Measurements from ENCODE around the gene CREM. TPM values are rescaled to one million over a fixed set of nuclear protein-coding genes. Genes with fewer than 3 reads are reported as not detected.

Gene CREM
- total and polyA plus RNA-seq, 2 of the 8 experiments (the other 6 are each of a cell fraction or from before 2014, with no cell fraction given), result 18.7 to 21.9 TPM

GRCh38 chr10:35215107-35215506 is 88.5 kb downstream of the CREM start:
- Histone ChIP-seq H3K23ac (ENCODE audit: insufficient read length) (no peak overlapping the region), H2BK12ac (ENCODE audit: low read depth, low read length) (no peak overlapping the region), H3K79me2 (ENCODE audit: control insufficient read depth in 1 of 2, insufficient read depth in 2 of 2, low read length in 2 of 2) (no peaks in the 10 kb centered on the region), H4K8ac (ENCODE audit: extremely low read depth, insufficient read depth, low read length) (no peak overlapping the region), H2BK20ac (ENCODE audit: low read length) (no peak overlapping the region), H3K14ac (ENCODE audit: insufficient read length) (no peak overlapping the region), H3K56ac (replicated peaks; ENCODE audit: insufficient read length, low read depth, low read length) (no peak overlapping the region), H2AK5ac (ENCODE audit: low read depth, low read length) (no peak overlapping the region), H3K36me3 (ENCODE audit: control insufficient read depth in 2 of 4, insufficient read depth in 4 of 4, low read length in 3 of 4) (no peaks in the 10 kb centered on the region), H3K4me3 (ENCODE audit: extremely low read depth in 1 of 4, insufficient read depth in 2 of 4, low read depth in 3 of 4, low read length in 4 of 4) (no peak overlapping the region), H3K18ac (ENCODE audit: extremely low read depth, low read length) (no peak overlapping the region), H4K20me1 (replicated peaks in 1 of 2; ENCODE audit: control insufficient read depth in 1 of 2, insufficient read depth in 2 of 2, low read length in 2 of 2) (no peaks in the 10 kb centered on the region), H2AFZ (ENCODE audit: low read length) (no peak overlapping the region), H2BK5ac (ENCODE audit: low read depth, low read length) (no peak overlapping the region), H3K27ac (ENCODE audit: low read depth, low read length) (no peak overlapping the region), H4K5ac (ENCODE audit: insufficient read length, low read depth, low read length) (no peak overlapping the region), H3K23me2 (ENCODE audit: low read depth, low read length) (no peaks in the 10 kb centered on the region), H3K9ac (replicated peaks in 1 of 4; ENCODE audit: extremely low read depth in 1 of 4, low read depth in 3 of 4, low read length in 3 of 4) (no peak overlapping the region), H3K9me3 (ENCODE audit: insufficient read depth in 2 of 2, low read depth in 1 of 2, low read length in 1 of 2) (no peaks in the 10 kb centered on the region), H2BK15ac (ENCODE audit: low read length) (no peak overlapping the region), H3K4ac (replicated peaks; ENCODE audit: insufficient read length, low read depth, low read length) (no peak overlapping the region), H2BK120ac (replicated peaks; ENCODE audit: low read depth, low read length) (no peak overlapping the region), H3K79me1 (ENCODE audit: low read depth, low read length) (no peaks in the 10 kb centered on the region), H3K4me2 (ENCODE audit: insufficient read depth in 1 of 2, low read depth in 2 of 2, low read length in 2 of 2) (no peak overlapping the region), H3K4me1 (replicated peaks in 1 of 4; ENCODE audit: control insufficient read depth in 3 of 4, insufficient read depth in 4 of 4, low read length in 3 of 4) (peaks cover 2 to 10% (median 4%) of the 10 kb centered on the region in 4 experiments; a peak in 5 of 7 replicates), H3K27me3 (replicated peaks in 1 of 4; ENCODE audit: control insufficient read depth in 3 of 4, extremely low read depth in 1 of 4, insufficient read depth in 3 of 4, low read length in 3 of 4) (peaks cover 0 to 1% (median 0%) of the 10 kb centered on the region in 4 experiments; a peak in 1 of 7 replicates), H4K91ac (replicated peaks; ENCODE audit: insufficient read length, low read length) (no peak overlapping the region)
- FAIRE-seq, result no peak
- ChIA-PET POLR2A (ENCODE audit: partially characterized antibody) (no interaction called here), CTCF (ENCODE audit: partially characterized antibody) (interaction anchor here (0.6 to 15.6 kb wide), 6 partner anchors 9 to 97 kb away, joined by 3 to 177 read pairs (median 6); partner anchors contain the start of gene CREM)
- TF ChIP-seq HDAC6 (IDR thresholded peaks at IDR 0.05; ENCODE audit: low read depth, low read length) (no peak), KDM1A (IDR thresholded peaks at IDR 0.05; ENCODE audit: borderline replicate concordance, low read length) (no peak), EP300 (IDR thresholded peaks at IDR 0.05; ENCODE audit: borderline replicate concordance in 1 of 2, low read depth in 2 of 2, low read length in 2 of 2) (no peak), SP1 (IDR thresholded peaks at IDR 0.05; ENCODE audit: low read depth, low read length) (no peak), CHD2 (IDR thresholded peaks at IDR 0.05; ENCODE audit: low read length) (no peak), SP2 (IDR thresholded peaks at IDR 0.05; ENCODE audit: low read length) (no peak), GTF2F1 (IDR thresholded peaks at IDR 0.05; ENCODE audit: borderline replicate concordance, low read depth, low read length) (no peak), TCF12 (IDR thresholded peaks at IDR 0.05; ENCODE audit: low read depth, low read length) (no peak), RXRA (IDR thresholded peaks at IDR 0.05; ENCODE audit: insufficient read depth, low read depth, low read length) (no peak), RAD21 (IDR thresholded peaks at IDR 0.05 in 1 of 2, conservative IDR thresholded peaks at IDR 0.05 in 1 of 2; ENCODE audit: low read depth in 2 of 2, low read length in 2 of 2) (no peak), JUND (IDR thresholded peaks at IDR 0.05; ENCODE audit: low read length) (no peak), NANOG (IDR thresholded peaks at IDR 0.05; ENCODE audit: insufficient read depth, low read depth, low read length, poor library complexity, severe bottlenecking) (no peak), BACH1 (IDR thresholded peaks at IDR 0.05; ENCODE audit: low read length) (no peak), ASH2L (IDR thresholded peaks at IDR 0.05; ENCODE audit: low read length) (no peak), PHF8 (conservative IDR thresholded peaks at IDR 0.05; ENCODE audit: low read depth, low read length) (no peak)
- DNase-seq (ENCODE audit: low read depth in 1 of 2, low spot score in 2 of 2), result no peak
- WGBS, 2 experiments (ENCODE audit: extremely low coverage in 1 of 2, insufficient coverage in 1 of 2, insufficient read length in 1 of 2, insufficient replicate concordance in 2 of 2, low coverage in 1 of 2, low lambda C conversion rate in 2 of 2, missing lambda C conversion rate in 1 of 2), result 88% methylated on average over 3 of the region's 3 CpGs; no CpG with 5 or more reads in 1 of the 2 experiments
